Measurements from ENCODE around the gene TEF. TPM values are rescaled to one million over a fixed set of nuclear protein-coding genes. Genes with fewer than 3 reads are reported as not detected.

Gene TEF
- total and polyA plus RNA-seq, 2 experiments from 2014 or later: 2.3 to 7.2 TPM

- H3K4me3 ChIP-seq: no peak overlapping the region
- H3K27ac ChIP-seq (ENCODE audit: low read depth): no peak overlapping the region
- Mint-ChIP-seq H3K9me3 (no peaks in the 10 kb centered on the region), H3K4me1 (peaks cover 22% of the 10 kb centered on the region), H3K36me3 (ENCODE audit: low read depth) (no peaks in the 10 kb centered on the region; the same call in 2 of the 3 replicates), H3K27ac (0 out of 2 replicates have a peak overlapping the region, but pooled peaks have one; percentile 31), H3K27me3 (ENCODE audit: insufficient read depth, low read depth, poor library complexity) (peaks cover 16% of the 10 kb centered on the region), H3K4me3 (peak overlapping the region; percentile 10; the same call in 1 of the 3 replicates)
- no peak for TF ChIP-seq EZH2phosphoT487 (IDR thresholded peaks at IDR 0.05; ENCODE audit: unreplicated experiment)
- no peak for TF ChIP-seq ZNF114 (CRISPR knock-in tag; IDR thresholded peaks at IDR 0.05)
- TF ChIP-seq, protein P1, sequence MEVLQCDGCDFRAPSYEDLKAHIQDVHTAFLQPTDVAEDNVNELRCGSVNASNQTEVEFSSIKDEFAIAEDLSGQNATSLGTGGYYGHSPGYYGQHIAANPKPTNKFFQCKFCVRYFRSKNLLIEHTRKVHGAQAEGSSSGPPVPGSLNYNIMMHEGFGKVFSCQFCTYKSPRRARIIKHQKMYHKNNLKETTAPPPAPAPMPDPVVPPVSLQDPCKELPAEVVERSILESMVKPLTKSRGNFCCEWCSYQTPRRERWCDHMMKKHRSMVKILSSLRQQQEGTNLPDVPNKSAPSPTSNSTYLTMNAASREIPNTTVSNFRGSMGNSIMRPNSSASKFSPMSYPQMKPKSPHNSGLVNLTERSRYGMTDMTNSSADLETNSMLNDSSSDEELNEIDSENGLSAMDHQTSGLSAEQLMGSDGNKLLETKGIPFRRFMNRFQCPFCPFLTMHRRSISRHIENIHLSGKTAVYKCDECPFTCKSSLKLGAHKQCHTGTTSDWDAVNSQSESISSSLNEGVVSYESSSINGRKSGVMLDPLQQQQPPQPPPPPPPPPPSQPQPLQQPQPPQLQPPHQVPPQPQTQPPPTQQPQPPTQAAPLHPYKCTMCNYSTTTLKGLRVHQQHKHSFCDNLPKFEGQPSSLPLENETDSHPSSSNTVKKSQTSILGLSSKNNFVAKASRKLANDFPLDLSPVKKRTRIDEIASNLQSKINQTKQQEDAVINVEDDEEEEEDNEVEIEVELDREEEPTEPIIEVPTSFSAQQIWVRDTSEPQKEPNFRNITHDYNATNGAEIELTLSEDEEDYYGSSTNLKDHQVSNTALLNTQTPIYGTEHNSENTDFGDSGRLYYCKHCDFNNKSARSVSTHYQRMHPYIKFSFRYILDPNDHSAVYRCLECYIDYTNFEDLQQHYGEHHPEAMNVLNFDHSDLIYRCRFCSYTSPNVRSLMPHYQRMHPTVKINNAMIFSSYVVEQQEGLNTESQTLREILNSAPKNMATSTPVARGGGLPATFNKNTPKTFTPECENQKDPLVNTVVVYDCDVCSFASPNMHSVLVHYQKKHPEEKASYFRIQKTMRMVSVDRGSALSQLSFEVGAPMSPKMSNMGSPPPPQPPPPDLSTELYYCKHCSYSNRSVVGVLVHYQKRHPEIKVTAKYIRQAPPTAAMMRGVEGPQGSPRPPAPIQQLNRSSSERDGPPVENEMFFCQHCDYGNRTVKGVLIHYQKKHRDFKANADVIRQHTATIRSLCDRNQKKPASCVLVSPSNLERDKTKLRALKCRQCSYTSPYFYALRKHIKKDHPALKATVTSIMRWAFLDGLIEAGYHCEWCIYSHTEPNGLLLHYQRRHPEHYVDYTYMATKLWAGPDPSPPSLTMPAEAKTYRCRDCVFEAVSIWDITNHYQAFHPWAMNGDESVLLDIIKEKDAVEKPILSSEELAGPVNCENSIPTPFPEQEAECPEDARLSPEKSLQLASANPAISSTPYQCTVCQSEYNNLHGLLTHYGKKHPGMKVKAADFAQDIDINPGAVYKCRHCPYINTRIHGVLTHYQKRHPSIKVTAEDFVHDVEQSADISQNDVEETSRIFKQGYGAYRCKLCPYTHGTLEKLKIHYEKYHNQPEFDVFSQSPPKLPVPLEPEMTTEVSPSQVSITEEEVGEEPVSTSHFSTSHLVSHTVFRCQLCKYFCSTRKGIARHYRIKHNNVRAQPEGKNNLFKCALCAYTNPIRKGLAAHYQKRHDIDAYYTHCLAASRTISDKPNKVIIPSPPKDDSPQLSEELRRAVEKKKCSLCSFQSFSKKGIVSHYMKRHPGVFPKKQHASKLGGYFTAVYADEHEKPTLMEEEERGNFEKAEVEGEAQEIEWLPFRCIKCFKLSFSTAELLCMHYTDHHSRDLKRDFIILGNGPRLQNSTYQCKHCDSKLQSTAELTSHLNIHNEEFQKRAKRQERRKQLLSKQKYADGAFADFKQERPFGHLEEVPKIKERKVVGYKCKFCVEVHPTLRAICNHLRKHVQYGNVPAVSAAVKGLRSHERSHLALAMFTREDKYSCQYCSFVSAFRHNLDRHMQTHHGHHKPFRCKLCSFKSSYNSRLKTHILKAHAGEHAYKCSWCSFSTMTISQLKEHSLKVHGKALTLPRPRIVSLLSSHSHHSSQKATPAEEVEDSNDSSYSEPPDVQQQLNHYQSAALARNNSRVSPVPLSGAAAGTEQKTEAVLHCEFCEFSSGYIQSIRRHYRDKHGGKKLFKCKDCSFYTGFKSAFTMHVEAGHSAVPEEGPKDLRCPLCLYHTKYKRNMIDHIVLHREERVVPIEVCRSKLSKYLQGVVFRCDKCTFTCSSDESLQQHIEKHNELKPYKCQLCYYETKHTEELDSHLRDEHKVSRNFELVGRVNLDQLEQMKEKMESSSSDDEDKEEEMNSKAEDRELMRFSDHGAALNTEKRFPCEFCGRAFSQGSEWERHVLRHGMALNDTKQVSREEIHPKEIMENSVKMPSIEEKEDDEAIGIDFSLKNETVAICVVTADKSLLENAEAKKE (CRISPR knock-in tag; IDR thresholded peaks at IDR 0.05): no peak
- TF ChIP-seq CTCF (conservative IDR thresholded peaks at IDR 0.05; ENCODE audit: low read depth in 2 of 2): no peak
- TF ChIP-seq ZNF331 (CRISPR knock-in tag; IDR thresholded peaks at IDR 0.05; ENCODE audit: low read depth): no peak
- TF ChIP-seq NANOG (IDR thresholded peaks at IDR 0.05; ENCODE audit: borderline replicate concordance): no peak
- no peak for TF ChIP-seq JUNB (IDR thresholded peaks at IDR 0.05; ENCODE audit: unreplicated experiment)
- TF ChIP-seq STAT1 (IDR thresholded peaks at IDR 0.05; ENCODE audit: unreplicated experiment): no peak
- no peak for TF ChIP-seq CREB1 (CRISPR knock-in tag; IDR thresholded peaks at IDR 0.05; ENCODE audit: low read depth)
- peaks cover 12% of the 10 kb centered on the region for H3F3A ChIP-seq (replicated peaks; ENCODE audit: low read depth)
- peaks cover 14% of the 10 kb centered on the region for H3K4me1 ChIP-seq (ENCODE audit: insufficient read depth)
- DNase-seq (ENCODE audit: low spot score): no peak
- no peak overlapping the region for H3K4me2 ChIP-seq
- no peaks in the 10 kb centered on the region for H3K36me3 ChIP-seq (ENCODE audit: insufficient read depth)
- no peaks in the 10 kb centered on the region for H3K27me3 ChIP-seq (ENCODE audit: insufficient read depth)
- H3K9me2 ChIP-seq (ENCODE audit: insufficient read depth): no peaks in the 10 kb centered on the region
- H3K79me2 ChIP-seq (replicated peaks; ENCODE audit: insufficient read depth): no peaks in the 10 kb centered on the region; the same call in 1 of the 2 replicates
- no peaks in the 10 kb centered on the region for H4K20me1 ChIP-seq (replicated peaks; ENCODE audit: insufficient read depth)
- no peak overlapping the region for H2AFZ ChIP-seq
- no peak for ATAC-seq
These were observed 29.5 kb downstream of the TEF start for GRCh38 chr22:41411021-41411851.
